Natural killer cell (primary cell): ENCODE results near the gene TGFBI. TPM values are rescaled to one million over a fixed set of nuclear protein-coding genes. Genes with fewer than 3 reads are reported as not detected.
A peak's percentile ranks its signal among the peaks of the same experiment; 100 is the strongest.

ENCODE experiments used
- ATAC-seq, 3 donors: fragments of 150-1000 bp in 2 of 3; fragments of 200-7000 bp in 1 of 3; cut with Tn5 transposase; 1 replicate in 1 of 3; 2 replicates in 2 of 3; pipeline ENCODE4 v1.10.0; 2021; ENCODE audit warnings: mild to moderate bottlenecking in 2 of 3, moderate library complexity in 2 of 3
- DNase-seq, 2 donors: peaks; one replicate each; pipeline versions ENCODE4 v3.0.0 to v3.0.0-alpha.2; 2013 to 2021; ENCODE audit warnings: mixed read lengths in 1 of 2
- H3K27ac ChIP-seq: one replicate; pipeline ENCODE4 v1.5.1; 2013; ENCODE audit warnings: mild to moderate bottlenecking, low read length
- H3K27me3 ChIP-seq: one replicate; pipeline ENCODE4 v1.6.1; 2013; ENCODE audit warnings: low read length; ENCODE audit not compliant: control insufficient read depth, insufficient read depth
- H3K36me3 ChIP-seq: one replicate; pipeline ENCODE4 v1.6.1; 2013; ENCODE audit warnings: low read length; ENCODE audit not compliant: control insufficient read depth, insufficient read depth
- H3K4me1 ChIP-seq: one replicate; pipeline ENCODE4 v1.6.1; 2013; ENCODE audit warnings: low read length; ENCODE audit not compliant: control insufficient read depth, insufficient read depth
- H3K4me3 ChIP-seq: one replicate; pipeline ENCODE4 v1.5.1; 2013; ENCODE audit warnings: low read length
- H3K9me3 ChIP-seq: one replicate; pipeline ENCODE4 v1.6.1; 2013; ENCODE audit warnings: low read length; ENCODE audit not compliant: control insufficient read depth, insufficient read depth
- H3K27ac Mint-ChIP-seq, 2 donors: one replicate each; pipeline ENCODE4 v1.8.0; 2022; ENCODE audit warnings: mild to moderate bottlenecking in 2 of 2, mixed read lengths in 2 of 2, moderate library complexity in 1 of 2
- H3K27me3 Mint-ChIP-seq, 2 donors: one replicate each; pipeline ENCODE4 v1.8.0; 2022; ENCODE audit warnings: low read depth in 2 of 2, mixed read lengths in 2 of 2
- H3K36me3 Mint-ChIP-seq: one replicate; pipeline ENCODE4 v1.8.0; 2022; ENCODE audit warnings: mixed read lengths
- H3K4me1 Mint-ChIP-seq, 2 donors: one replicate each; pipeline ENCODE4 v1.8.0; 2022; ENCODE audit warnings: mixed read lengths in 2 of 2
- H3K4me3 Mint-ChIP-seq: one replicate; pipeline ENCODE4 v1.8.0; 2022; ENCODE audit warnings: mild to moderate bottlenecking, moderate library complexity, mixed read lengths
- H3K9me3 Mint-ChIP-seq, 2 donors: one replicate each; pipeline ENCODE4 v1.8.0; 2022; ENCODE audit warnings: mixed read lengths in 2 of 2
- CTCF ChIP-seq: fragments of 200-600 bp; IDR thresholded peaks from one replicate; pipeline ENCODE4 v1.8.0; 2022; ENCODE audit warnings: antibody characterized with exemption
- WGBS: methylation state at CpG from one replicate; pipeline ENCODE4 v1.1.7; 2013; ENCODE audit warnings: missing lambda C conversion rate; ENCODE audit not compliant: insufficient coverage; 5-methylcytosine and 5-hydroxymethylcytosine counted together
- intact Hi-C: fragments of 100-400 bp; cut with micrococcal nuclease; formaldehyde crosslinking; loops from one replicate; pipeline ENCODE4 v1.14.2; 2022
- total RNA-seq, 4 donors: library from RNA; stranded (reverse); fragments of 120-200 nt in 1 of 4; gene quantifications; one replicate each; pipeline versions ENCODE4 v1.2.3 to v1.2.4, GENCODE V29; 2013 to 2022

The TGFBI gene
- total RNA-seq, 3 donors from 2014 or later (not counting 1 experiment from before 2014, with no cell fraction given): 6.7 to 19.6 (median 18.5) TPM

GRCh38 chr5:135999406-136000139, 29.2 kb upstream of the TGFBI start:
- Mint-ChIP-seq H3K36me3 (no peaks in the 10 kb centered on the region), H3K9me3 (no peaks in the 10 kb centered on the region), H3K27ac (no peak overlapping the region), H3K4me1 (no peaks in the 10 kb centered on the region), H3K4me3 (no peak overlapping the region), H3K27me3 (peaks cover 7 to 37% of the 10 kb centered on the region in 2 donors)
- Histone ChIP-seq H3K27ac (no peak overlapping the region), H3K4me3 (no peak overlapping the region), H3K27me3 (no peaks in the 10 kb centered on the region), H3K36me3 (no peaks in the 10 kb centered on the region), H3K4me1 (no peaks in the 10 kb centered on the region), H3K9me3 (no peaks in the 10 kb centered on the region)
- TF ChIP-seq CTCF: no peak
- ATAC-seq: peak in 1 of 3 donors; percentile 24
- 69% methylated on average over 7 of the region's 8 CpGs for WGBS
- intact Hi-C loops: no loop called here
- DNase-seq: no peak

- H3K27me3 Mint-ChIP-seq: peaks cover 7 to 31% of the 10 kb centered on the region in 2 donors
- no peak overlapping the region for H3K4me3 Mint-ChIP-seq
- H3K27ac ChIP-seq: no peak overlapping the region
- no peak for ATAC-seq
- H3K27me3 ChIP-seq: no peaks in the 10 kb centered on the region
- no peak overlapping the region for H3K27ac Mint-ChIP-seq
- no peaks in the 10 kb centered on the region for H3K4me1 Mint-ChIP-seq
- no peaks in the 10 kb centered on the region for H3K9me3 ChIP-seq
- intact Hi-C loops: no loop called here
- H3K36me3 Mint-ChIP-seq: no peaks in the 10 kb centered on the region
- H3K36me3 ChIP-seq: no peaks in the 10 kb centered on the region
- H3K4me1 ChIP-seq: no peaks in the 10 kb centered on the region
- no peak overlapping the region for H3K4me3 ChIP-seq
- WGBS: 85% methylated on average over 2 of the region's 2 CpGs
- TF ChIP-seq CTCF: no peak
- H3K9me3 Mint-ChIP-seq: no peaks in the 10 kb centered on the region
- no peak for DNase-seq
These were observed 28.6 kb upstream of the TGFBI start for GRCh38 chr5:136000147-136000546.

GRCh38 chr5:136000932-136001331, 27.9 kb upstream of the TGFBI start:
- Mint-ChIP-seq H3K36me3 (no peaks in the 10 kb centered on the region), H3K27ac (no peak overlapping the region), H3K9me3 (no peaks in the 10 kb centered on the region), H3K4me1 (no peaks in the 10 kb centered on the region), H3K4me3 (no peak overlapping the region), H3K27me3 (peaks cover 7 to 26% of the 10 kb centered on the region in 2 donors)
- Histone ChIP-seq H3K27ac (no peak overlapping the region), H3K9me3 (no peaks in the 10 kb centered on the region), H3K4me1 (no peaks in the 10 kb centered on the region), H3K4me3 (no peak overlapping the region), H3K36me3 (no peaks in the 10 kb centered on the region), H3K27me3 (no peaks in the 10 kb centered on the region)
- DNase-seq (no peak), ATAC-seq (no peak)
- intact Hi-C loops: no loop called here
- TF ChIP-seq CTCF: no peak
- 69% methylated on average over 2 of the region's 3 CpGs for WGBS
